ENCODE results near the gene STK39. TPM values are rescaled to one million over a fixed set of nuclear protein-coding genes. Genes with fewer than 3 reads are reported as not detected.

STK39 gene
- total and polyA plus RNA-seq, 9 of the 15 experiments (the other 6 are each of a cell fraction or from before 2014, with no cell fraction given), result 0.19 to 0.76 (median 0.51) TPM

GRCh38 chr2:167963899-167964649, 283.3 kb downstream of the STK39 start (continued):
- no peak for TF ChIP-seq VEZF1 (CRISPR knock-in tag; IDR thresholded peaks at IDR 0.05)
- peak; percentile 82 for TF ChIP-seq ZKSCAN8 (CRISPR knock-in tag; IDR thresholded peaks at IDR 0.05)
- no peak for TF ChIP-seq POLR2B (IDR thresholded peaks at IDR 0.05; ENCODE audit: low read depth, partially characterized antibody)
- TF ChIP-seq CBFA2T3 (IDR thresholded peaks at IDR 0.05), result peak; percentile 55
- no peak for TF ChIP-seq HBP1 (CRISPR knock-in tag; IDR thresholded peaks at IDR 0.05)
- TF ChIP-seq SIRT6 (IDR thresholded peaks at IDR 0.05; ENCODE audit: low read depth, low read length), result no peak
- no peak for TF ChIP-seq GATAD2B (IDR thresholded peaks at IDR 0.05; ENCODE audit: borderline replicate concordance)
- TF ChIP-seq ZNF740 (CRISPR knock-in tag; IDR thresholded peaks at IDR 0.05), result no peak
- 0 out of 4 replicates have a peak, but pooled peaks of 1 of the 2 experiments have one; percentile 60 for TF ChIP-seq ZNF740 (tag; IDR thresholded peaks at IDR 0.05)
- TF ChIP-seq CCAR2 (IDR thresholded peaks at IDR 0.05; ENCODE audit: low read depth, low read length), result no peak
- no peak for TF ChIP-seq NR4A1 (CRISPR knock-in tag; IDR thresholded peaks at IDR 0.05)
- peak; percentile 23; the same call in 1 of the 2 replicates for TF ChIP-seq NR4A1 (tag; IDR thresholded peaks at IDR 0.05)
- TF ChIP-seq ZNF133 (CRISPR knock-in tag; IDR thresholded peaks at IDR 0.05), result no peak
- TF ChIP-seq TAF15 (IDR thresholded peaks at IDR 0.05; ENCODE audit: low read depth, low read length), result no peak
- TF ChIP-seq EP300 (IDR thresholded peaks at IDR 0.05; ENCODE audit: low read length), result peak; percentile 15; the same call in 1 of the 2 replicates
- TF ChIP-seq ZNF592 (IDR thresholded peaks at IDR 0.05), result peak; percentile 63
- peak; percentile 29; the same call in 1 of the 2 replicates for TF ChIP-seq NCOR1 (IDR thresholded peaks at IDR 0.05)
- TF ChIP-seq TCF3 (CRISPR knock-in tag; IDR thresholded peaks at IDR 0.05), result peak; percentile 44; the same call in 1 of the 2 replicates
- no peak for TF ChIP-seq BRD9 (IDR thresholded peaks at IDR 0.05; ENCODE audit: low read depth, partially characterized antibody)
- no peak for TF ChIP-seq MECOM (CRISPR knock-in tag; IDR thresholded peaks at IDR 0.05)
- TF ChIP-seq ZNF12 (CRISPR knock-in tag; IDR thresholded peaks at IDR 0.05), result no peak

Data from K562 (cell line).